OCI-LY7 (cell line): ENCODE measurements around the gene CITED2. TPM values are rescaled to one million over a fixed set of nuclear protein-coding genes. Genes with fewer than 3 reads are reported as not detected.

Source experiments
- BruUV-seq: library from RNA; stranded (reverse); fragments of 400-500 nt; replicated peaks from 2 replicates; lab custom pipeline; 2021; lab: Mats Ljungman, UMichigan
- CTCF ChIA-PET: fragments of 300-600 bp; sonication (Branson Sonifier 250); formaldehyde crosslinking; loops from one replicate; lab custom pipeline; 2022; ENCODE audit warnings: antibody characterized with exemption; ENCODE audit not compliant: unreplicated experiment; lab: Charles Lee
- POLR2A ChIA-PET: fragments of 300-600 bp; sonication (Branson Sonifier 250); formaldehyde crosslinking; loops from one replicate; lab custom pipeline; 2022; ENCODE audit warnings: antibody characterized with exemption; lab: Charles Lee
- DNase-seq: peaks from one replicate; pipeline ENCODE4 v3.0.0-alpha.2; 2015; ENCODE audit warnings: low spot score
- H2AFZ ChIP-seq: fragments of 200-600 bp; sonication (generic), shearing (Covaris generic); 2 replicates; pipeline ENCODE4 v1.6.1; 2014; ENCODE audit warnings: mild to moderate bottlenecking, antibody characterized with exemption, low read length, moderate library complexity
- H3K27ac ChIP-seq: fragments of 200-600 bp; sonication (generic); 2 replicates; pipeline ENCODE4 v1.5.1; 2014; ENCODE audit warnings: mixed run types, low read depth, mild to moderate bottlenecking, moderate library complexity, low read length, inconsistent platforms; ENCODE audit not compliant: poor library complexity, severe bottlenecking
- H3K36me3 ChIP-seq: fragments of 200-600 bp; sonication (generic); 2 replicates; pipeline ENCODE4 v1.6.1; 2014; ENCODE audit warnings: mild to moderate bottlenecking, antibody characterized with exemption, low read length, moderate library complexity, mixed read lengths; ENCODE audit not compliant: insufficient read depth
- H3K4me1 ChIP-seq: fragments of 200-600 bp; sonication (generic); 2 replicates; pipeline ENCODE4 v1.5.1; 2014; ENCODE audit warnings: mild to moderate bottlenecking, low read length; ENCODE audit not compliant: insufficient read depth, poor library complexity, severe bottlenecking
- H3K4me2 ChIP-seq: fragments of 200-600 bp; sonication (generic); 2 replicates; pipeline ENCODE4 v1.6.1; 2014; ENCODE audit warnings: mild to moderate bottlenecking, low read length
- H3K4me3 ChIP-seq: fragments of 200-600 bp; sonication (generic); 2 replicates; pipeline ENCODE4 v1.5.1; 2014; ENCODE audit warnings: mild to moderate bottlenecking, low read depth, low read length; ENCODE audit not compliant: poor library complexity, severe bottlenecking
- H3K79me2 ChIP-seq: fragments of 200-600 bp; sonication (generic); 2 replicates; pipeline ENCODE4 v1.6.1; 2016; ENCODE audit warnings: low read depth, mild to moderate bottlenecking, low read length, moderate library complexity, mixed read lengths; ENCODE audit not compliant: insufficient read depth
- H3K9me2 ChIP-seq: fragments of 200-600 bp; sonication (generic); 2 replicates; pipeline ENCODE4 v1.6.1; 2016; ENCODE audit warnings: mild to moderate bottlenecking, low read length, mixed read lengths; ENCODE audit not compliant: insufficient read depth
- H3K9me3 ChIP-seq: fragments of 200-600 bp; sonication (generic); 2 replicates; pipeline ENCODE4 v1.6.1; 2014; ENCODE audit warnings: mild to moderate bottlenecking, mixed run types, low read length, mixed read lengths
- H4K20me1 ChIP-seq: fragments of 200-600 bp; sonication (generic); 2 replicates; pipeline ENCODE4 v1.6.1; 2014; ENCODE audit warnings: mild to moderate bottlenecking, antibody characterized with exemption, low read length, moderate library complexity, mixed read lengths; ENCODE audit not compliant: insufficient read depth
- CTCF ChIP-seq: fragments of 200-600 bp; sonication (generic); conservative IDR thresholded peaks from 2 replicates; pipeline ENCODE4 v1.5.1; 2014; ENCODE audit warnings: mild to moderate bottlenecking, antibody characterized with exemption, low read length, moderate library complexity, mixed read lengths
- EZH2phosphoT487 ChIP-seq: fragments of 200-600 bp; sonication (generic); IDR thresholded peaks from 2 replicates; pipeline ENCODE4 v1.6.1; 2018; ENCODE audit warnings: low read depth, borderline replicate concordance, mild to moderate bottlenecking, mixed run types, antibody characterized with exemption, low read length, moderate library complexity, mixed read lengths
- intact Hi-C: fragments of 100-400 bp; cut with micrococcal nuclease; formaldehyde crosslinking; loops from one replicate; pipeline ENCODE4 v1.10.0; 2022; ENCODE audit not compliant: unreplicated experiment
- total RNA-seq, 2 experiments: library from RNA; depleted of rRNA in 1 of 2; stranded (reverse); fragments of >200 nt in 1 of 2; shearing (Covaris generic) in 1 of 2; gene quantifications; 2 replicates each; pipeline ENCODE4 v1.2.3, GENCODE V29; 2014 to 2022

Gene CITED2
- total RNA-seq, 2 experiments from 2014 or later, result 35.0 to 40.1 TPM

GRCh38 chr6:139376604-139377218 is 2.3 kb upstream of the CITED2 start:
- Histone ChIP-seq H2AFZ (peak overlapping the region; percentile 88), H3K27ac (peak overlapping the region; percentile 92), H3K4me3 (peak overlapping the region; percentile 92), H3K4me2 (peak overlapping the region; percentile 94), H3K9me3 (no peaks in the 10 kb centered on the region), H3K36me3 (peaks cover 12% of the 10 kb centered on the region), H4K20me1 (peaks cover 4% of the 10 kb centered on the region), H3K4me1 (peaks cover 14% of the 10 kb centered on the region), H3K9me2 (no peaks in the 10 kb centered on the region), H3K79me2 (peaks cover 14% of the 10 kb centered on the region)
- DNase-seq, result no peak
- no peak for TF ChIP-seq CTCF
- TF ChIP-seq EZH2phosphoT487, result no peak
- POLR2A ChIA-PET, result interaction anchor here (0.5 to 3.8 kb wide), 8 partner anchors 8 to 986 kb away, joined by 3 to 31 read pairs (median 4); no protein-coding TSS in a partner anchor
- CTCF ChIA-PET, result no interaction called here
- BruUV-seq, result no TSS peak
- intact Hi-C loops, result no loop called here

GRCh38 chr6:139376017-139376330 is 1.5 kb upstream of the CITED2 start:
- DNase-seq, result no peak

More at GRCh38 chr6:139376017-139376330, 1.5 kb upstream of the CITED2 start:
- no peaks in the 10 kb centered on the region for H3K9me2 ChIP-seq
- H3K4me1 ChIP-seq, result peaks cover 22% of the 10 kb centered on the region
- H3K36me3 ChIP-seq, result peaks cover 19% of the 10 kb centered on the region
- CTCF ChIA-PET, result interaction anchor here (1.5 kb wide), 1 partner anchor 156 kb away, joined by 4 read pairs; no protein-coding TSS in a partner anchor
- peak overlapping the region; percentile 92 for H3K27ac ChIP-seq
- H4K20me1 ChIP-seq, result peaks cover 12% of the 10 kb centered on the region
- peaks cover 21% of the 10 kb centered on the region for H3K79me2 ChIP-seq
- H3K4me3 ChIP-seq, result peak overlapping the region; percentile 92
- no TSS peak for BruUV-seq
- intact Hi-C loops, result no loop called here
- TF ChIP-seq CTCF (no peak), EZH2phosphoT487 (no peak)
- H3K4me2 ChIP-seq, result peak overlapping the region; percentile 94
- H3K9me3 ChIP-seq, result no peaks in the 10 kb centered on the region
- H2AFZ ChIP-seq, result peak overlapping the region; percentile 88
- POLR2A ChIA-PET, result interaction anchor here (0.5 to 3.8 kb wide), 18 partner anchors 8 to 557 kb away, joined by 3 to 31 read pairs (median 4); no protein-coding TSS in a partner anchor
